ENCODE data around the gene PI4KA. TPM values are rescaled to one million over a fixed set of nuclear protein-coding genes. Genes with fewer than 3 reads are reported as not detected.

The PI4KA gene
- total RNA-seq, 5 donors from 2014 or later (not counting 1 experiment from before 2014, with no cell fraction given) = 135 to 187 (median 143) TPM

DNA sequence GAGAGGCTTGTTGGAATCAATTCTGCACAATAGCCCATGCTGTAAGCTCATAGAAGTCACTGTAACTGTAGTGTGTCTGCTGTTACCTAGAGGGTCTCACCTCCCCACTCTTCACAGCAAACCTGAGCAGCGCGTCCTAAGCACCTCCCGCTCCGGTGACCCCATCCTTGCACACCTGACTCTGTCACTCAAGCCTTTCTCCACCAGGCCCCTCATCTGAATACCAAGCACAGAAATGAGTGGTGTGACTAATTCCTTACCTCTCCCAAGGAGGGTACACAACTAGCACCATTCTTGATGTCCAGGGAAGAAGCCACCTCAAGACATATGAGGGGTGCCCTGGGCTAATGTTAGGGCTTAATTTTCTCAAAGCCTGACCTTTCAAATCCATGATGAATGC, 71.4 kb downstream of the PI4KA start:
- no peak overlapping the region for H3K4me3 ChIP-seq (ENCODE audit: control insufficient read depth in 1 of 2, extremely low read depth in 1 of 2, low read length in 1 of 2)
- H3K4me1 ChIP-seq (ENCODE audit: control insufficient read depth in 1 of 2, extremely low read depth in 1 of 2, insufficient read depth in 2 of 2, low read length in 2 of 2) = peaks cover 0 to 2% of the 10 kb centered on the region in 2 experiments
- H3K36me3 ChIP-seq (ENCODE audit: control insufficient read depth in 2 of 2, extremely low read depth in 1 of 2, insufficient read depth in 1 of 2, low read length in 1 of 2) = peaks cover 9 to 44% of the 10 kb centered on the region in 2 donors
- peaks cover 40% of the 10 kb centered on the region for H3K36me3 Mint-ChIP-seq
- CTCF ChIA-PET = no interaction called here
- no peaks in the 10 kb centered on the region for H3K27me3 Mint-ChIP-seq
- no peak for ATAC-seq (replicated peaks in 1 of 4)
- no peak for DNase-seq
- no peak overlapping the region for H3K27ac Mint-ChIP-seq
- no peaks in the 10 kb centered on the region for H3K9me3 ChIP-seq
- no peak overlapping the region for H3K27ac ChIP-seq (ENCODE audit: low read length)
- no peaks in the 10 kb centered on the region for H3K27me3 ChIP-seq (replicated peaks in 1 of 2; ENCODE audit: control insufficient read depth in 2 of 2, extremely low read depth in 1 of 2, insufficient read depth in 2 of 2, low read length in 1 of 2)
- POLR2A ChIA-PET = no interaction called here
- H3K4me1 Mint-ChIP-seq = peaks cover 0 to 5% (median 1%) of the 10 kb centered on the region in 3 donors
- H3K4me3 Mint-ChIP-seq = no peak overlapping the region
- no peaks in the 10 kb centered on the region for H3K9me3 Mint-ChIP-seq
- 100% methylated on average over 4 of the region's 4 CpGs for WGBS (ENCODE audit: insufficient coverage)

DNA sequence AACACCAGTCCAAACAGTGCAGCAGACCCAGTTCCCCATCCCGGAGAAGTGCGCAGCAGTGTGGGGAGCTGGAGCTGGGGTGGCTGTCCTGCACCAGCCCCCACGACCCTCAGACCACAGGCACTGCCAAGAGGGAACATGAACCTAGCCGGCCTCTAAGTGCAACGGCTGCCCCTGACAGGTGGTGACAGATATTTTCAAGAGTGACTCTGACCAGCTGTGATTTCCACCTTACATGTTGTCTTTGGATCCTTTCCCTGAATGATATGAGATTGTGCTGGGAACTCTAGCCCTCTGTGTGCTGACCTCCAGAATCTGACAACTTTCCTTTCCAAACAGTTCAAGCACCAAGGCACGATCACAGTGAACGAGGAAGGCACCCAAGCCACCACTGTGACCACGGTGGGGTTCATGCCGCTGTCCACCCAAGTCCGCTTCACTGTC, 72.1 kb downstream of the PI4KA start:
- ChIA-PET POLR2A (no interaction called here), CTCF (no interaction called here)
- ATAC-seq (replicated peaks in 1 of 4) (no peak), DNase-seq (no peak)
- peaks cover 7 to 47% of the 10 kb centered on the region in 2 donors for H3K36me3 ChIP-seq (ENCODE audit: control insufficient read depth in 2 of 2, extremely low read depth in 1 of 2, insufficient read depth in 1 of 2, low read length in 1 of 2)
- no peak overlapping the region for H3K27ac ChIP-seq (ENCODE audit: low read length)
- no peak overlapping the region for H3K4me3 ChIP-seq (ENCODE audit: control insufficient read depth in 1 of 2, extremely low read depth in 1 of 2, low read length in 1 of 2)
- H3K9me3 ChIP-seq = no peaks in the 10 kb centered on the region
- H3K27me3 ChIP-seq (replicated peaks in 1 of 2; ENCODE audit: control insufficient read depth in 2 of 2, extremely low read depth in 1 of 2, insufficient read depth in 2 of 2, low read length in 1 of 2) = no peaks in the 10 kb centered on the region
- Mint-ChIP-seq H3K9me3 (no peaks in the 10 kb centered on the region), H3K27me3 (no peaks in the 10 kb centered on the region), H3K36me3 (peaks cover 37% of the 10 kb centered on the region), H3K4me1 (peaks cover 0 to 5% (median 1%) of the 10 kb centered on the region in 3 donors), H3K27ac (peak overlapping the region in 1 of 2 donors; percentile 5), H3K4me3 (no peak overlapping the region)
- peaks cover 0 to 2% of the 10 kb centered on the region in 2 experiments for H3K4me1 ChIP-seq (ENCODE audit: control insufficient read depth in 1 of 2, extremely low read depth in 1 of 2, insufficient read depth in 2 of 2, low read length in 2 of 2)
- 94% methylated on average over 8 of the region's 10 CpGs for WGBS (ENCODE audit: insufficient coverage)

DNA sequence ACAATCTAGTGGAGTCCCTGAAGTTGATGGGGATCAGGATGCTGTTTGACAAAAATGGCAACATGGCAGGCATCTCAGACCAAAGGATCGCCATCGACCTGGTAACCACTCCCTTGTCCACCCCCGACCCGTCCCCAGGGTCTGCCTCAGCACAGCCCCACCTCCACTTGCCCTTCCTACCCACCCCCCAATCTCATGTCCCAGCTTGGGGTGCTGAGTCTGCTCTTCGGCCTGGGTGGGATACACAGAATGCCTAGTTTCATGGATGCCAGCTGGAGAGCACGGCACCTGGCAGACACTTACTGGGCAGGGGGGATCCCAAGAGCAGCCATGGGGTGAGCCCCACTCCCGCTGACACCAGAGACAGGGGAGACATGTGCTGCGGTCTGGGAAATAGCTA, 72.6 kb downstream of the PI4KA start:
- ATAC-seq (replicated peaks in 1 of 4) (no peak), DNase-seq (no peak)
- Histone ChIP-seq H3K27me3 (replicated peaks in 1 of 2; ENCODE audit: control insufficient read depth in 2 of 2, extremely low read depth in 1 of 2, insufficient read depth in 2 of 2, low read length in 1 of 2) (no peaks in the 10 kb centered on the region), H3K4me1 (ENCODE audit: control insufficient read depth in 1 of 2, extremely low read depth in 1 of 2, insufficient read depth in 2 of 2, low read length in 2 of 2) (peaks cover 0 to 2% of the 10 kb centered on the region in 2 experiments), H3K27ac (ENCODE audit: low read length) (no peak overlapping the region), H3K36me3 (ENCODE audit: control insufficient read depth in 2 of 2, extremely low read depth in 1 of 2, insufficient read depth in 1 of 2, low read length in 1 of 2) (peaks cover 3 to 47% of the 10 kb centered on the region in 2 donors), H3K4me3 (ENCODE audit: control insufficient read depth in 1 of 2, extremely low read depth in 1 of 2, low read length in 1 of 2) (no peak overlapping the region), H3K9me3 (no peaks in the 10 kb centered on the region)
- ChIA-PET POLR2A (no interaction called here), CTCF (no interaction called here)
- H3K36me3 Mint-ChIP-seq = peaks cover 34% of the 10 kb centered on the region
- WGBS (ENCODE audit: insufficient coverage) = 98% methylated on average over 6 of the region's 8 CpGs
- H3K27ac Mint-ChIP-seq = no peak overlapping the region
- peaks cover 0 to 5% (median 1%) of the 10 kb centered on the region in 3 donors for H3K4me1 Mint-ChIP-seq
- H3K27me3 Mint-ChIP-seq = no peaks in the 10 kb centered on the region
- no peaks in the 10 kb centered on the region for H3K9me3 Mint-ChIP-seq
- H3K4me3 Mint-ChIP-seq = no peak overlapping the region

DNA sequence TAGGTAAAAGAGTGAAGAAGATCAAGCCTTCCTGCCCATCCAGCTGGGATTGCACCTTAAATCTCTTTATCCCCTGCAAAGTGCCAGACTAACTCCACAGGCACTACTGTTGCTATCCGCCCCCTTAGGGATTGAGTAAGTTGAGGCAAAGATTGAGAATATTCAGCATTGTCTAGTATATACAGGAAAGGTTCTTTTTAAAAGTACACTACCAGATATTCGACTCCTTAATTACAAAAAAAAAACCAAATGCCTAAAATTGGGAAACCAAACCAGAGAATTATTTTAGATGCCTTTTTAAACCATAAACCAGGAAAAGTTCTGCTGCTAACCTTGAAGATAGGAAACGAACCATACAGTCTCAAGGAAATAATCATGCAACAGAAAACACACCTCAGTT, 73.2 kb downstream of the PI4KA start:
- no peak for DNase-seq
- Histone ChIP-seq H3K4me1 (ENCODE audit: control insufficient read depth in 1 of 2, extremely low read depth in 1 of 2, insufficient read depth in 2 of 2, low read length in 2 of 2) (peaks cover 0 to 2% of the 10 kb centered on the region in 2 experiments), H3K9me3 (no peaks in the 10 kb centered on the region), H3K4me3 (ENCODE audit: control insufficient read depth in 1 of 2, extremely low read depth in 1 of 2, low read length in 1 of 2) (no peak overlapping the region), H3K27me3 (replicated peaks in 1 of 2; ENCODE audit: control insufficient read depth in 2 of 2, extremely low read depth in 1 of 2, insufficient read depth in 2 of 2, low read length in 1 of 2) (no peaks in the 10 kb centered on the region), H3K36me3 (ENCODE audit: control insufficient read depth in 2 of 2, extremely low read depth in 1 of 2, insufficient read depth in 1 of 2, low read length in 1 of 2) (peaks cover 3 to 47% of the 10 kb centered on the region in 2 donors), H3K27ac (ENCODE audit: low read length) (no peak overlapping the region)
- H3K36me3 Mint-ChIP-seq = peaks cover 29% of the 10 kb centered on the region
- H3K9me3 Mint-ChIP-seq = no peaks in the 10 kb centered on the region
- POLR2A ChIA-PET = no interaction called here
- CTCF ChIA-PET = no interaction called here
- ATAC-seq (replicated peaks in 1 of 4) = no peak
- peaks cover 0 to 7% (median 1%) of the 10 kb centered on the region in 3 donors for H3K4me1 Mint-ChIP-seq
- no CpG with 5 or more reads among the region's 3 CpGs for WGBS (ENCODE audit: insufficient coverage)
- H3K27ac Mint-ChIP-seq = peak overlapping the region in 1 of 2 donors; percentile 57
- no peaks in the 10 kb centered on the region for H3K27me3 Mint-ChIP-seq
- H3K4me3 Mint-ChIP-seq = no peak overlapping the region

DNA sequence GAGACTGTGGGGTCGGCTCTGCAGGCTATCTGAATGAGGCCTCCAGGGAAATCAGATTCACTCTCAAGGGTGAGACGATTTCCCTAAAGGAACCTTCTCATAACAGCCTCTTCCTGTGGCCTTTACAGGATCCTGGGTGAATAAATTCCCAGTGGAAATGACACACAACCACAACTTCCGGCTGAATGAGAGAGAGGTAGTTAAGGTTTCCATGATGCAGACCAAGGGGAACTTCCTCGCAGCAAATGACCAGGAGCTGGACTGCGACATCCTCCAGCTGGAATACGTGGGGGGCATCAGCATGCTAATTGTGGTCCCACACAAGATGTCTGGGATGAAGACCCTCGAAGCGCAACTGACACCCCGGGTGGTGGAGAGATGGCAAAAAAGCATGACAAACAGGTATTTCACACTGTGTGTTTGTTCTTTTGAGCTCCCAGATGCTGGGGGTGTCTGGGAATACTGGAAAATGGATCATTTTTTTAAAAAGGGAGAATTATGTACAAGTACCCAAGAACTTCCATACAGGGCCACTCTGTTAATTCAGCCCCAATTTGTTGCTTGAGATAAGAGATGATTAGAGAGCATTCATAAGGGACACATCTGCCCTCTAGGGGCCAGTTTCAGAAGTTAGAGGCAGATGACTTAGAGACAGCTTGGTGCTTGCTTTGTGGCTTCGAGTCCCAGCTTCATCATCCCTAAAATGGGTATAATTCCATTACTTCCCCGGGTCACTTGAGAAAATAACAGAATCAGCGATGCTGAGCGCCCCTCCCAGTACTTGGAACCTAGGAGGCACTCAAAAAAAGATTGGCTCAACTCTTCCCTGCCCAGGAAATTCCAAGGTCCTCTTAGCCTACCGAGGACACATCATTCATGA, 74.5 kb downstream of the PI4KA start:
- H3K27me3 Mint-ChIP-seq = no peaks in the 10 kb centered on the region
- Histone ChIP-seq H3K27me3 (replicated peaks in 1 of 2; ENCODE audit: control insufficient read depth in 2 of 2, extremely low read depth in 1 of 2, insufficient read depth in 2 of 2, low read length in 1 of 2) (no peaks in the 10 kb centered on the region), H3K4me1 (ENCODE audit: control insufficient read depth in 1 of 2, extremely low read depth in 1 of 2, insufficient read depth in 2 of 2, low read length in 2 of 2) (peaks cover 0 to 2% of the 10 kb centered on the region in 2 experiments), H3K9me3 (no peaks in the 10 kb centered on the region), H3K27ac (ENCODE audit: low read length) (no peak overlapping the region), H3K4me3 (ENCODE audit: control insufficient read depth in 1 of 2, extremely low read depth in 1 of 2, low read length in 1 of 2) (no peak overlapping the region), H3K36me3 (ENCODE audit: control insufficient read depth in 2 of 2, extremely low read depth in 1 of 2, insufficient read depth in 1 of 2, low read length in 1 of 2) (peaks cover 5 to 55% of the 10 kb centered on the region in 2 donors)
- H3K4me3 Mint-ChIP-seq = no peak overlapping the region
- H3K36me3 Mint-ChIP-seq = peaks cover 38% of the 10 kb centered on the region
- ChIA-PET CTCF (interaction anchor here in 1 of 2 donors (0.6 to 1.4 kb wide), 5 partner anchors 9 to 366 kb away, joined by 3 to 7 read pairs (median 4); no protein-coding TSS in a partner anchor), POLR2A (no interaction called here)
- peak; percentile 60 to 77 (median 76) for ATAC-seq (replicated peaks in 1 of 4)
- H3K9me3 Mint-ChIP-seq = no peaks in the 10 kb centered on the region
- DNase-seq = peak in 29 of 35 experiments; percentile 2 to 68 (median 26)
- H3K27ac Mint-ChIP-seq = no peak overlapping the region
- 82% methylated on average over 10 of the region's 14 CpGs for WGBS (ENCODE audit: insufficient coverage)
- peaks cover 0 to 7% (median 1%) of the 10 kb centered on the region in 3 donors for H3K4me1 Mint-ChIP-seq

GRCh38 chr22:20783300-20783673, 75.3 kb downstream of the PI4KA start:
- Mint-ChIP-seq H3K27me3 (no peaks in the 10 kb centered on the region), H3K36me3 (peaks cover 40% of the 10 kb centered on the region), H3K4me1 (peaks cover 0 to 7% (median 1%) of the 10 kb centered on the region in 3 donors), H3K4me3 (no peak overlapping the region), H3K27ac (no peak overlapping the region), H3K9me3 (no peaks in the 10 kb centered on the region)
- DNase-seq (no peak), ATAC-seq (replicated peaks in 1 of 4) (no peak)
- ChIA-PET POLR2A (no interaction called here), CTCF (interaction anchor here in 1 of 2 donors (1.1 to 1.4 kb wide), 2 partner anchors 10 to 365 kb away, joined by 4 to 7 read pairs; no protein-coding TSS in a partner anchor)
- Histone ChIP-seq H3K36me3 (ENCODE audit: control insufficient read depth in 2 of 2, extremely low read depth in 1 of 2, insufficient read depth in 1 of 2, low read length in 1 of 2) (peaks cover 12 to 54% of the 10 kb centered on the region in 2 donors), H3K9me3 (no peaks in the 10 kb centered on the region), H3K4me3 (ENCODE audit: control insufficient read depth in 1 of 2, extremely low read depth in 1 of 2, low read length in 1 of 2) (no peak overlapping the region), H3K27ac (ENCODE audit: low read length) (no peak overlapping the region), H3K4me1 (ENCODE audit: control insufficient read depth in 1 of 2, extremely low read depth in 1 of 2, insufficient read depth in 2 of 2, low read length in 2 of 2) (peaks cover 0 to 2% of the 10 kb centered on the region in 2 experiments), H3K27me3 (replicated peaks in 1 of 2; ENCODE audit: control insufficient read depth in 2 of 2, extremely low read depth in 1 of 2, insufficient read depth in 2 of 2, low read length in 1 of 2) (no peaks in the 10 kb centered on the region)
- WGBS (ENCODE audit: insufficient coverage) = no CpG with 5 or more reads among the region's 3 CpGs
